NCI-H1105 treated with DMSO at 0.1 percent for 48 hours (cell line): ENCODE results near the gene SHISA6.

Experiments
- DNase-seq: peaks from one replicate; lab custom pipeline; 2025; lab: John Stamatoyannopoulos, UW

Gene SHISA6

DNA sequence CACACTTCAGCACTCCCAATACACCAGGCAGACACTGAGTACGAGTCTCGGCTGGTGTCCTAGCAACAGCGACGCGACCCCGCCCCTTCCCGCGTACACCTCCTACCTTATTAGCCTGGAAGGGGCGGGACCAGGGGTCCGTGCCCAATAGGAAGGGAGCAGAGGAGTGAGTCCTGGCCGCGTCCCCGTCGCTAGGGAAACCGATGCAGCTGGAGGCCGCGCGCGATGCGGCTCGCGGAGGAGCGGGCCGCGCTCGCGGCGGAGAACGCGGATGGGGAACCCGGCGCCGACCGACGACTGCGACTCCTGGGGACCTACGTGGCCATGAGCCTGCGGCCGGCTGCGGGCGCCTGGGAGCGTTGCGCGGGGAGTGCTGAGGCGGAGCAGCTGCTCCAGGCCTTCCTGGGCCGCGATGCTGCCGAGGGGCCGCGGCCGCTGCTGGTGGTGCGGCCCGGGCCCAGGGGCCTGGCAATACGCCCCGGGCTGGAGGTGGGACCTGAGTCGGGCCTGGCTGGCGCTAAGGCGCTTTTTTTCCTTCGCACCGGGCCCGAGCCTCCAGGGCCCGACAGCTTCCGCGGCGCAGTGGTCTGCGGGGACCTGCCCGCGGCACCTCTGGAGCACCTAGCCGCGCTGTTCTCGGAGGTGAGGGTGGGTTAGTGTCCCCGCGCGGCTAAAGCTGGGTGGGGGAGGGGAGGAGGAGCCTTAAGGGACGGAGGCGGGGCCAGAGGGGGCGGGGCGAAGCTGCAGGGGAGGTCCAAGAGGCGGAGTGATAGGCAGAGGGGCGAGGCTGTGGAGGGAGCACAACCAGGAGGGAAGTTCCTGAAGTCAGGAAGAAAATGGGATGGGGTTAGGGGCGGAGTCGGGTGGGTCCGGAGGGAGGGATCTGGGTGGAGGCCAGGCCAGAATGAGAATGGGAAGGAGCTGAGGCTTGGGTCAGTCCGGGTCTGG, 357.5 kb downstream of the SHISA6 start, which contains the start of gene DNAH9:
TSS of gene DNAH9 (plus strand) at position 197 of the 948 bp plus-strand sequence. CDS start at position 226, 29 bp downstream.
- peak; percentile 94 for DNase-seq

DNA sequence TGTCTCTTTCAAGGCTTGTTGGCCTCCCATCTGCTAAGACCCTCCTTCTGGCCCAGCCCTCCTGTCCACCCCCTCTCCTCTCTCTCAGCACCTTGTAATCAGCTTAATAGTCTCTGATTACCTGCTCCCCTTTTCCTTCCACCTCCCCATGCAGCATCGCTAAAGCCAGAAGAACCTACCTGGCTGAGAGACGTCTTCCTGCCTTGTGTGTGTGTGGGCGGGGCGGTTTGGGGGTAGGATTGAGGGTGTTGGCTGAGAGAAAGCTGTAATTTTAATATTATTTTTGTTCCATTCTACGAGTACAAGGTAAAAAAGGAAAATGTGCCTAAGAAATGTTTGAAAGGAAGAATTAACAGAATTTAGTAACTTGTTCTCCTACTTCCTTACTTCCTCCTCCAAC, 360.6 kb downstream of the SHISA6 start:
- no peak for DNase-seq

DNA sequence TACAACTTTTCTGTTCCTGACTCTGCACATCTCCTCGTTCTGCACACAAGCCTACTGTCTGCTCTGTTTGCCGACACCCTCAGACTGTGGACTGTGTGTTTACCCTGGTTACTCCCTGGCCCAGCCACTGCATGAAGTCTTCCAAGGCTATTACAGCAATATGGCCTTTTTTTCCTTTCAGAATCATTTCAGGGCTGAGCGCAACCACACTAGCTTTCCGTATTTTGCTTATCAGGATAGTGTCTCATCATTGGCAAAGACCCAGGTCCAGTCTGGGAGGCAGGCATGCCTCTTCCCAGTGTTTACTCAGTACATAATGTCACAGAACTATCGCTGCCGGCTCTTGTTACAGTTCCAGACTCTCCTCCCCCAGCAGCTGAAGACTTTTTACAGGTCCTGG, 367.4 kb downstream of the SHISA6 start:
- peak; percentile 31 for DNase-seq

DNA sequence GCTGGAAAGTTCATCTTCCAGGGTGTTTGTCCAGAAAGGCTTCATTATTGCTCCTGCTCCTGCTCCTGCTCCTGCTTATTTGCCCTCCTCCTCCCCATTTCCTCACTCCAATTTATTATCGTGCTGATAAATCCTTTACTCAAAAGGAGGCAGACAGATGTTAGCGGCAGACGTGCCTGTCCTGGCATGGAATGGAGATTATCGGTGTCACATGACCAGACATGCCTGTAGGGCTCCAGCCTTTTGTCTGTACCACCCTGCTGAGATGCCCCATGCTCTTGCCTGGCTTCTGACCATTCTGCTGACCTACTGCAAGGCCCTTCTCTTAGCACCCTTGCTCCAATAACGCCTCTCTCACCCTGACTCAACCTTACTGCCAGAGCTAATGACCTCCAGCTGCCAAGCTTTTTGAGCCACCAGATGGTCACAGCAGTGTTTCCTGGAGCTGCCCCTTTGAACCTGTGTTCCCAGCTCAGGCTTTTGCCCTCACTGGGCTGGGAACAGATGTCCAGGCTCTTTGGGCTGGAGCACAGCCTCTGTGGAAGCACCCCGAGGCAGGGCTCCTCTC, 370.1 kb downstream of the SHISA6 start:
- no peak for DNase-seq

DNA sequence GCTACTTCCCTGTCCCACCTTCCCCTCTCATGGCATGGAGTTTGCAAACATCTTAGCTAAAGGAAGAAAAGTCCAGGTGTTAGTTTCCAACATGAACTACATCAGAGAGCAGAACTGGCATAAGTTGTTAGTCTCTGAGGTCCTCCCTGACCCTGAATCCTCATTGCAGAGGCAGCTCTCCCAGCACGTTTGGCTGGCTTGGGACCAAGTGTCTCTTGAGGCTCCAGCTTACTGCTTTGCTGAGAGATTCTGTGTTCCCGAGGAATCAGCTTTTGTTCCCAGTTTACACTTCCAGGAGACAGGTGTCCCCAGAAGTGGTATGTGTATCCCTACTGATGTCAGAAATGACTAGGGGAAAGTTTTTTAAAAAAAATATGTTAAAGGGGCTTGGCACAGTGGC, 371.9 kb downstream of the SHISA6 start:
- DNase-seq: no peak
